IPS-15b (cell line): Measurements from ENCODE around the gene EXOC3L2.

ENCODE experiments used
- H3K27me3 ChIP-seq: one replicate; pipeline ENCODE4 v1.6.1; 2013; ENCODE audit warnings: low read length; ENCODE audit not compliant: control insufficient read depth, insufficient read depth
- H3K36me3 ChIP-seq: one replicate; pipeline ENCODE4 v1.6.1; 2013; ENCODE audit warnings: low read length; ENCODE audit not compliant: control insufficient read depth, insufficient read depth
- H3K4me1 ChIP-seq: one replicate; pipeline ENCODE4 v1.6.1; 2013; ENCODE audit warnings: mild to moderate bottlenecking, low read length; ENCODE audit not compliant: control insufficient read depth, insufficient read depth
- H3K4me3 ChIP-seq: one replicate; pipeline ENCODE4 v1.5.1; 2013; ENCODE audit warnings: low read depth, low read length
- H3K9ac ChIP-seq: one replicate; pipeline ENCODE4 v1.6.1; 2013; ENCODE audit warnings: low read depth, mild to moderate bottlenecking, low read length
- H3K9me3 ChIP-seq: one replicate; pipeline ENCODE4 v1.6.1; 2013; ENCODE audit warnings: mild to moderate bottlenecking, low read length; ENCODE audit not compliant: control insufficient read depth, insufficient read depth

The EXOC3L2 gene

DNA sequence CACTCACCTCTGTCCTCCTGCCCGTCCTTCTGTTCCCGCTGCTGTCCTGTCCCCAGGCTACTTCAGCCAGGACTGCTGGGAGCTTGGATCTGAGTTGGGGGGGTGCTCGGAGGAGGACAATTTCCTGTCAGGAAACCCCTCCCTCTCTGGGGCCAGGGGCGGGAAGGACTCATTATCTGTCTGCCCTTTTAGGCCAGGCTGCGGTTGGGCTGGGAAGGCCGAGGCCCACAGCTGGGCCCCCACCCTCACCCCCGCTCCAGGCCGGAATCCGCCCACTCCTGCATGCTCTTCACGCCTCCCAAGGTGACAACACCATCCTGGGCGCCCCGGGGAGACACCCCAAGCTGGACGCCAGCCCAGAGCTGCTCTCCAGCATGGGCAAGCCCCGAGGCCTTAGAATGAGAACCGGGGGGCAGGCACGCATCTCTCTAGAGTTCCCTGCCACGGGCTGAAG is at the start of gene EXOC3L2:
Gene EXOC3L2 (minus strand): TSS at position 74 of the 454 bp plus-strand sequence. CDS start 6,362 bp downstream, outside the sequence.
- peaks cover 23% of the 10 kb centered on the region for H3K27me3 ChIP-seq
- H3K4me1 ChIP-seq = no peaks in the 10 kb centered on the region
- no peaks in the 10 kb centered on the region for H3K9me3 ChIP-seq
- no peak within 1 kb of the TSS for H3K4me3 ChIP-seq
- H3K36me3 ChIP-seq = no peaks in the 10 kb centered on the region
- no peak within 1 kb of the TSS for H3K9ac ChIP-seq

GRCh38 chr19:45294291-45295029 is 49.3 kb upstream of the EXOC3L2 start:
- Histone ChIP-seq H3K9ac (no peak overlapping the region), H3K27me3 (no peaks in the 10 kb centered on the region), H3K4me3 (no peak overlapping the region), H3K9me3 (no peaks in the 10 kb centered on the region), H3K4me1 (no peaks in the 10 kb centered on the region), H3K36me3 (no peaks in the 10 kb centered on the region)

- Histone ChIP-seq H3K9ac (no peak overlapping the region), H3K4me1 (no peaks in the 10 kb centered on the region), H3K27me3 (no peaks in the 10 kb centered on the region), H3K36me3 (peaks cover 3% of the 10 kb centered on the region), H3K9me3 (no peaks in the 10 kb centered on the region), H3K4me3 (no peak overlapping the region)
These were observed 48.5 kb upstream of the EXOC3L2 start for GRCh38 chr19:45293682-45294081.

DNA sequence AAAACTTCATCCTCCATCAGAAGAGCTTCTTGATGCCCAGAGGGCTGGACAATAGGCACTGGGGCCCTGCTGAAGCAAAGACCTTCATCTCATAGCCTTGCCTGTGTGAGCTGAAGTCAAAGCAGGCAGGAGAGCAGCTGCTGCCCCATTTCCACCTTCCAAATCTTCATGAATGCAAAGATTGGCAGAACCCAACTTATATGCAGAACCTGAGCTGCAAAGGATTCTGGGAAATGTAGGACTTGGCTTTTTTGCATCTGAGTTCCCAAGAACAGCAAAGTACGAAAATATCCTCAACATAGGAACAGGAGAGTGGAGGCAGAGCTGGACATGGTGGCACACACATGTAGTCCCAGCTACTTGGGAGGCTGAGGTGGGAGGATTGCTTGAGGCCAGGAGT is 46.6 kb upstream of the EXOC3L2 start:
- Histone ChIP-seq H3K4me3 (no peak overlapping the region), H3K4me1 (no peaks in the 10 kb centered on the region), H3K9me3 (no peaks in the 10 kb centered on the region), H3K27me3 (no peaks in the 10 kb centered on the region), H3K9ac (no peak overlapping the region), H3K36me3 (peaks cover 3% of the 10 kb centered on the region)

DNA sequence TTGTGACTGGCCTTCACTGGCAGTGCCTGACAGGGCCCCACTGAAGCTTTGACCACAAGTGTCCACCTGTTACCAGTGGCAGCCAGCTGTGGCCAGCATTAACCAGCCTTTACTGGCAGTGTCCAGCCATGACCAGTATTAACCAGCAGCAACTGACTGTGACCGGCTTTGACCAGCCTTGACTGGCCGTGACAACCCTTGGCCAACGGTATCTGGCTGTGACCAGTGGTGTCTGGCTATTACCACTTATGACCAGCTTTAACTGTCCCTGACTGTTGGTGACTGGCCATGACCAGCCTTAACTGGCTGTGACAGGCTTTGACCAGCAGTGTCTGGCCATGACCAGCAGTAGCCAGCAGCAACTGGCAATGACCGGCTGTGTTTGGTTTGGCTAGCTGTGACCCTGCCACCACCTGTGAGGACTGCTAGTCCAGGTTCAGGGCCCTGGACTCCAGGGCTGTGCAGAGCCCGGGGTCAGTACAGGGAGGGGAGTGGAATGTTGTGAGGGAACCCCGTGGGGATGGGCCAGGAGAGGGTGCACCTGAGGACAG is 45.2 kb upstream of the EXOC3L2 start:
- Histone ChIP-seq H3K9ac (no peak overlapping the region), H3K9me3 (no peaks in the 10 kb centered on the region), H3K36me3 (peaks cover 3% of the 10 kb centered on the region), H3K27me3 (no peaks in the 10 kb centered on the region), H3K4me1 (no peaks in the 10 kb centered on the region), H3K4me3 (no peak overlapping the region)

GRCh38 chr19:45283443-45284033 is 38.3 kb upstream of the EXOC3L2 start:
- Histone ChIP-seq H3K9me3 (no peaks in the 10 kb centered on the region), H3K27me3 (no peaks in the 10 kb centered on the region), H3K4me1 (no peaks in the 10 kb centered on the region), H3K36me3 (peaks cover 12% of the 10 kb centered on the region), H3K9ac (no peak overlapping the region), H3K4me3 (no peak overlapping the region)

- H3K9me3 ChIP-seq = no peaks in the 10 kb centered on the region
- H3K9ac ChIP-seq = no peak overlapping the region
- peaks cover 18% of the 10 kb centered on the region for H3K36me3 ChIP-seq
- H3K4me1 ChIP-seq = no peaks in the 10 kb centered on the region
- H3K4me3 ChIP-seq = no peak overlapping the region
- H3K27me3 ChIP-seq = no peaks in the 10 kb centered on the region
These were observed 35.3 kb upstream of the EXOC3L2 start for GRCh38 chr19:45280471-45280961.

DNA sequence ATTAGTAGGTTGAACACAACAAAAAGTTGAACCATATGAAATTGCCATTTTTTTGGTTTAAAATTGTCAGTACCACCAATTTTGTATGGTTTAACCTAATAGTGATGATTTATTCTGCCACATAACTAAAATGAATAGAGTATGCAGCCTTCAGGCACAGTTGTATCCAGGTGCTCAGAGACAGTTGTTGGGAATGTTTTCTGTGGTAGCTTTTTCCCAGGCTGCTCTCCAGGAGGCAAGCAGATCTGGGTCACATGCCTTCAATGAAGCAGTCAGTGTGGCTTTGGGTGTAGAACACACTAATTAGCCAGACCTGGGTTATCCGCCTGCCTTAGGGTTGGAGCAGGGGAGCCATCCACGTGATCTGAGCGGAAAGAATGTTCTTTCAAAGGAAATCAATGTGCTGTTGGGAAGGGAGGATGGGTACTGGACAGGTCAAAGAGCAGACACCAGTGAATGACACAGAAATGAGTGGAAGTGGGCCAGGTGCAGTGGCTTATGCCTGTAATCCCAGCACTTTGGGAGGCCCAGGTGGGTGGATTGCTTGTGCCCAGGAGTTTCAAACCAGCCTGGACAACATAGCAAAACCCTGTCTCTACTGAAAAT is 34.5 kb upstream of the EXOC3L2 start:
- H3K4me3 ChIP-seq = no peak overlapping the region
- H3K36me3 ChIP-seq = peaks cover 23% of the 10 kb centered on the region
- no peaks in the 10 kb centered on the region for H3K9me3 ChIP-seq
- no peaks in the 10 kb centered on the region for H3K27me3 ChIP-seq
- H3K4me1 ChIP-seq = no peaks in the 10 kb centered on the region
- H3K9ac ChIP-seq = no peak overlapping the region

DNA sequence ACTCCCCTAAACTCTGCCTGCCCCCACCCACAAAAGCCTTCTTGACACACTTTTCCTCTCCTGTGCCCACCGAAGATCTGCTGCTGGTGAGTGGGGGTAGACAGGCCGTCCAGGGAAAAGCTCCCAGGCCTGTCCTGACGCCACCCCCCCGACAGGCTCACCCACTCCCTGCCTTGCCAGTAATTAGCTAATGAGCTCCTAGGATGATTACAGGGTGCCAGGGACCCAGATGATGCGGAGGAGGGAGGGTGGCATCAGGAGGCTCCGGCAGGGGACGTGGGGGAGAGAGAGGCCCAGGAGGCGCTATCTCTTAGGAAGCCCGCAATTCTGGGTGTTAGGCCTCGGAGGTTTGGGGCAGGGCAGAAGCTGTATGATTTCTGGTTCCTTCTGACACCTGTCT is 32.9 kb upstream of the EXOC3L2 start:
- Histone ChIP-seq H3K4me3 (no peak overlapping the region), H3K36me3 (peaks cover 24% of the 10 kb centered on the region), H3K9ac (no peak overlapping the region), H3K4me1 (no peaks in the 10 kb centered on the region), H3K27me3 (no peaks in the 10 kb centered on the region), H3K9me3 (no peaks in the 10 kb centered on the region)

DNA sequence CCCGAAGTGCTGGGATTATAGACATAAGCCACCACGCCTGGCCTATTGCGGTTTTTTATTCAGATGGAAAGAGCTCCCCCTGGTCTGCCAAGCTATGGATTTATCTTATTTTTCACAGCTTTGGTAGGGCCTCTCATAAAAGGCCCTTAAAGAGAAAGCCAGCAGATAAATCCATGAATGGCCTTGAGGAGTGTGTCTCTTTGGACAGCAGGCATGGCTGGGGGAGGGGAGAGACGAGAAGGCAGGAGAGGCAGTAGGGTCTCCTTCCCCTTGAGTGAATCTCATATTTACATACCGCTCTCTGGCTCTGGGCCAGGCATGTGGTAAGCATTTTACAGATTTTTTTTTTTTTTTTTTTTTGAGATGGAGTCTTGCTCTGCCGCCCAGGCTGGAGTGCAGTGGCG is 31.1 kb upstream of the EXOC3L2 start:
- H3K4me3 ChIP-seq = no peak overlapping the region
- peaks cover 27% of the 10 kb centered on the region for H3K36me3 ChIP-seq
- no peaks in the 10 kb centered on the region for H3K27me3 ChIP-seq
- H3K4me1 ChIP-seq = no peaks in the 10 kb centered on the region
- H3K9me3 ChIP-seq = no peaks in the 10 kb centered on the region
- no peak overlapping the region for H3K9ac ChIP-seq

GRCh38 chr19:45275370-45275971 is 30.3 kb upstream of the EXOC3L2 start:
- Histone ChIP-seq H3K9ac (no peak overlapping the region), H3K27me3 (no peaks in the 10 kb centered on the region), H3K4me3 (no peak overlapping the region), H3K9me3 (no peaks in the 10 kb centered on the region), H3K4me1 (no peaks in the 10 kb centered on the region), H3K36me3 (peaks cover 29% of the 10 kb centered on the region)
